ENCODE data around the gene ZNF330.

Gene ZNF330

DNA sequence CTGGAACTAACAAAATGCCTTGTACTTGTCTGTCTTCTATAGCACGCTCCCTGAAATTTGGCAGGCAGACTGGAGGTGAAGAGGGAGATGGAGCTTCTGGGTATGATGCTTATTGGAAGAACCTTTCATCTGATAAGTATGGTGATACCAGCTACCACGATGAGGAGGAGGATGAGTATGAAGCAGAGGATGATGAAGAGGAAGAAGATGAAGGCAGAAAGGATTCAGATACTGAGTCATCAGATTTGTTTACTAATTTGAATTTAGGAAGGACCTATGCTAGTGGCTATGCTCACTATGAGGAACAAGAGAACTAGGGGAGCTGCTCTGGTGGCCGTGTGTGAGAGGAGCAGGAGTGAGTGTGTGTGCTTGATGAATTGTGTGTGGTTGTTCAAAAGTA lies 13.0 kb downstream of the ZNF330 start:
- no peak for DNase-seq (ENCODE audit: low spot score)

DNA sequence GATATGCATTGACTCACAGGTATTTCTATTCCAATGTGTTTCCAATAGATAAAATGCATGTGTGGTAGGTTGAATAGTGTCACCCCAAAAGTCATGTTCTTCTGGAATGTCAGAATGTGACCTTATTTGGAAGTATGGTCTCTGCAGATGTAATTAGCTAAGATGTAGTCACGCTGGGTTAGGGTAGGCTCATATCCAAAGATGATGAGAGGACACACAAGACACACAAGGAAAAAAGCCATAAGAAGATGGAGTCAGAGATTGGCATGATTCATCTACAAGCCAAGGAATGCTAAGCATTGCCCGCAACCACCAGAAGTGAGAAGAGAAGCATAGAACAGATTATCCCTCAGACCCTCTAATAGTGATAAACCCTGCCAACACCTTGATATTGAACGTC lies 17.5 kb downstream of the ZNF330 start:
- peak; percentile 23 for DNase-seq (ENCODE audit: low spot score)

DNA sequence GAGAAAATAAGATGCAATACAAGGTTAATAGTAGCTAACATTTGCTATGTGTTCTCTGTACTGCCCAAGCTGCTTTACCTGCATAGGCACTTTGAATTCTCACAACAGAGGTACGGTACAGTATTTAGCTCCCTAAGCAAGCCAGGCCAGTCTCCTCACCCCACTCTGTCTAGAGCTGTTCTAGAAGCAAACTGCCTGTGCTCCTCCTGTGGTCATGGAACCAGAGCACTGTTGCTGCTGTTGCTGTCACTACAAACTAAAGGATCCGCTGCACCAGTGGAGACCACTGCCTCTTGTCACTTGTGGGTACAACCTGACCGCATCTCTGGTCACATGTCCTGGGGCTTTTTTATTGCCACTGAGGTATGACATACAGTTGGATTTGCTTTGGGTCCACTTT lies 19.6 kb downstream of the ZNF330 start:
- DNase-seq (ENCODE audit: low spot score), result no peak

GRCh38 chr4:141240671-141241070 lies 20.0 kb downstream of the ZNF330 start:
- no peak for DNase-seq (ENCODE audit: low spot score)

DNA sequence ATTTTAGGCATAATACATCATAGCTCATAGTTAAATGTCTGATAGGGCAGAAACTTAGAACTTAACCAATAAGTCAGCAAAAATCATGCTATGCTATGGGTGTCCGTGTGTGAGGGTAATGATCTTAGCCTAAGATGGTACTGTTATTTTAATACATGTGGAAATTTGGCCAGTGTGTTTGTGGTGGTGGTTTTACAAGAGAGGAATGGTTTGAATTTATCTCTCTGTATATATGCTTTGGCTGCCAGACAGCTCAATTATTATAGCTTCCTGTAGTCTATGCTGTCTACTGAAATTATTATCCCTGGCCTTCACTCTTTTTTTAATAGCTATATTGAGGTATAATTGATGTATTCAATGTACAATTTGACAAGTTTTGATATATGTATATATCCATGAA lies 21.3 kb downstream of the ZNF330 start:
- no peak for DNase-seq (ENCODE audit: low spot score)

DNA sequence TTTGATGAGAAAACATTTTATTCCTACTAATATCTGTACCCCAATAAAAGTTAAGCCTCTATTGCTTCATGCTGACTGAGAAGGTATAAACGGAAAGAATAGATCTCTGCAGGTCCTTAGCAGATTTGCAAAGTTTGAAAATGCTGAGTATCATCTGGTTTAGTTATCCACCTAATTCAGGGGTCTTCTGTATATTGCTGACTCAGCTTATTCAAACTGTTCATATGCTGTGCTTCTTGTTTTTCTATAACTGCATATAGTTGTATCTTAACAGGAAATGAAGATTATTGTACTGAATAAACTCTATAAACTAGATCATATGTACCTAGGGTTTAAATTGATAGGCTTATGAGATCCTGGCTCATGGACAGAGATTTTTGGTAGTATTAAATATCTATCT lies 23.7 kb downstream of the ZNF330 start:
- no peak for DNase-seq (ENCODE audit: low spot score)

- peak; percentile 47 for DNase-seq (ENCODE audit: low spot score)
These were observed 25.5 kb downstream of the ZNF330 start for GRCh38 chr4:141246243-141246642.

DNA sequence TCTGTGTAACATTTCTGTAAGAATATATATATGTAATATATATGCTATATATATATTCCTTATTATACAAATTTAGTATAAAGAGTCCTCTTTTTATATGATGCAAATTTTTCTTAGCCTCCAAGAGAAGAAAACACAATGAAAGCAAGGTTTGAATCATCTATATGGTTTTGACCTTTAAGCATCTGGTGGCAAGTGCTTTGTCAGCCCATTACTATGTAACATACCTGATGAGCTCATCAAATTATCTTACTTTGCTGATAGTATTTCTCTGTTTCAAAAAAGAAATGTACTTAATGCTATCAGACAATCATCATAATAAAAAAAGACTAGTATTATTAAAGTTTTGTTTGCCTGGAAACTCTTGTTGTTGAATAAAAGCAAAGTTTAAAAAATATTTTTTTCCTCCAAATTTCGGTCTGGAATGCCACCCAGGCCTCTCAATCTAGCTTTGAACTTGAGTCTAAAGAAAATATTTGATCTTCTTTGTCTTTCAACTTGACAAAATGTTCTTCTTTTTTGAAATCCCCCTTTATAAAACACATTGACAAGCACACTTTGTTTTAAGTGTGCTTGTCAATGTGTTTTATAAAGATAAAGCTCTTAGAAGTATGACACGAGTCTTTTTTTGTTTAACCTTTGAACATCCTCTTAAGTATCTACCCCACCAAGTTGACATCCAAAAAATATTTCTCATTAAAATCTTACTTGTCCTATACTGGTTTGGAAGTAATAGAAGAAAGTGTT lies 26.2 kb downstream of the ZNF330 start:
- DNase-seq (ENCODE audit: low spot score), result no peak

- no peak for DNase-seq (ENCODE audit: low spot score)
These were observed 26.7 kb downstream of the ZNF330 start for GRCh38 chr4:141247430-141247780.

DNA sequence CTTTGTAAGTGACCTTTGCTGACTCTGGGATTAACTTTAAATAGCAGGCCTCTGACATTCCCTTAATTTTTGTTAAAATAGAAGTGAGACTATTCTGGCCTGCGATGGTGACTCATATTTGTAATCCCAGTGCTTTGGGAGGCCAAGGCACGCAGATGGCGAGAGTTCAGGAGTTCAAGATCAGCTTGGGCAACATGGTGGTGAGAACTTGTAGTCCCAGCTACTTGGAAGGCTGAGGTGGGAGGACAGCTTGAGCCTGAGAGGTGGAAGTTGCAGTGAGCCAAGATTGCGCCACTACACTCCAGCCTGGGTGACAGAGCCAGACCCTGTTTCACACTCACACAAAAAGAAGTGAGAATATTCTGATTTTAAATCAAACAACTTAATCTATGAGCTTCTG lies 27.3 kb downstream of the ZNF330 start:
- DNase-seq (ENCODE audit: low spot score), result no peak

GRCh38 chr4:141248486-141248885 lies 27.8 kb downstream of the ZNF330 start:
- no peak for DNase-seq (ENCODE audit: low spot score)

- DNase-seq (ENCODE audit: low spot score), result no peak
These were observed 33.6 kb downstream of the ZNF330 start for GRCh38 chr4:141254326-141254725.

- DNase-seq (ENCODE audit: low spot score), result no peak
These were observed 34.3 kb downstream of the ZNF330 start for GRCh38 chr4:141255016-141255415.

GRCh38 chr4:141258558-141258957 lies 37.9 kb downstream of the ZNF330 start:
- no peak for DNase-seq (ENCODE audit: low spot score)

DNA sequence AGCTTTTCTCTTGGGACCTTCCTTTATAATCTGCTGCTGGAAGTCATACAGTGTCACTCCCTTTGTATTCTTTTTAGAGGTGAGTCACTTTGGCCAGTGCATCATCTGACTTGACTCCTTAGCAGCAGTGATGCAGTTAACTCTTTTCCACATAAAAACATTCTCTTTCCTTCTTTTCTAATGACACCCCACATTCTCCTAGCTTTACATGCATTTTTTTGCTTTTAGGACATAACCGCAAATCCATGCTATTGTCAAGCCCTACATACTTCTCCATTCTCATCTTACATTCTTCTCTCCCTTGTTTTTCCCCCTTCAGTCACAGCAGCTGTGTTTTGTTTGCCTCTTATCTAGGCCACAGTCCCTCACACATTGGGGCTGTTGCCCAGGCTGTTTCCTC lies 55.1 kb downstream of the ZNF330 start:
- peak; percentile 72 for DNase-seq (ENCODE audit: low spot score)

GRCh38 chr4:141283152-141283551 lies 62.5 kb downstream of the ZNF330 start:
- no peak for DNase-seq (ENCODE audit: low spot score)

DNA sequence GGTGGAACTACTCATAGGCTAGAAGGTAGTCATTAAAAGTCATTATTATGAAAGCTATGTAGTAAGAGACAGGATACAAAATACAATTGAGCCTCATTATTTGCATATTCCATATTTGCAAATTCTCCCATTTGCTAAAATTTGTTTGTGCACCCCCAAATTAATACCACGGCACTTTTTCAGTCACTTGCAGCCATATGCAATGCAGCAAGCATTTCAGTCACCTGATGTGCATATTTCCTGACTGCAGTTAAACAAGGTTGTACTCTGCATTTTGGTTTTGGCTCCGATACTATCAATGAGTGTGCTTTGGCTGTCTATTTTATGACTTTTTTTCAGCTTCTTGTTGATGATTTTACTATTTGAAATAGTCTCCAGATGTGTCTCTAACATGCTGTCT lies 62.9 kb downstream of the ZNF330 start:
- DNase-seq (ENCODE audit: low spot score), result no peak

Data from AG20443 (cell line).